Right ventricle myocardium inferior (tissue), 1 donor: ENCODE data around the gene BLNK. TPM values are rescaled to one million over a fixed set of nuclear protein-coding genes. Genes with fewer than 3 reads are reported as not detected.
"Not testable (repeated sequence)": the region's sequence is repeated elsewhere in the genome, so short reads cannot be mapped to it uniquely, and the experiment has no call there.

Experiments used
- ATAC-seq: fragments of 200-7000 bp; cut with Tn5 transposase; one replicate; pipeline ENCODE4 v1.9.1; 2020; ENCODE audit warnings: mild to moderate bottlenecking, moderate library complexity
- DNase-seq: peaks from one replicate; pipeline ENCODE4 v3.0.0; 2021; ENCODE audit errors: missing footprints
- intact Hi-C: fragments of 100-400 bp; cut with DNase I; formaldehyde crosslinking; loops from one replicate; pipeline ENCODE4 v1.11.0; 2022
- total RNA-seq: library from RNA; stranded (reverse); fragmentation: NEBNext Ultra II Directional; extraction: Animal tissue kit (Norgen Biotek cat#: 25700); gene quantifications from one replicate; pipeline ENCODE4 v1.2.1, GENCODE V29; 2021
- donor health status: DM: no; HTN: yes; CAD: no; lungs with severe emphysema.

BLNK gene
- total RNA-seq, 1 donor from 2014 or later = 1.4 TPM

DNA sequence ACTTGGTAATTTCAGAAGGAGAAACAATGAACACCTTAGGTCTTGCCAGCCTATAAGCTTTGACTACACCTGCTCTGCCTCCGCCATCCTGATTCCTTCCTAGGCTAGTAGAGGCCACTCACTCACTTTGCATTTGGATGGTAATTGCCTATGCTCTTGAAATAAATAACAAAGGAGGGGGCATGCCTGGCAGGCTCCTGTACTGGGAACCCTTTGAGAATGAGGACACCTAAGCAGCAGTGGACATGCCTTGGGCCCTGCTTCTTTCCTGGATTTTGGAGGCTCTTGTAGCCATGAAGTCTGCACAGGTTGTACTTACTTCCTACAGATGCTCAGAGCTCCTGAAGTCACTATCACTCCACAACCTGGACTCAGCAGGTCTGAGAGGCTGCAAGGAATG, 65.8 kb downstream of the BLNK start:
- intact Hi-C loops = no loop called here
- no peak for DNase-seq
- ATAC-seq = no peak

- ATAC-seq (no peak), DNase-seq (no peak)
- intact Hi-C loops = no loop called here
Observed at GRCh38 chr10:96201525-96201924, 69.8 kb downstream of the BLNK start.

DNA sequence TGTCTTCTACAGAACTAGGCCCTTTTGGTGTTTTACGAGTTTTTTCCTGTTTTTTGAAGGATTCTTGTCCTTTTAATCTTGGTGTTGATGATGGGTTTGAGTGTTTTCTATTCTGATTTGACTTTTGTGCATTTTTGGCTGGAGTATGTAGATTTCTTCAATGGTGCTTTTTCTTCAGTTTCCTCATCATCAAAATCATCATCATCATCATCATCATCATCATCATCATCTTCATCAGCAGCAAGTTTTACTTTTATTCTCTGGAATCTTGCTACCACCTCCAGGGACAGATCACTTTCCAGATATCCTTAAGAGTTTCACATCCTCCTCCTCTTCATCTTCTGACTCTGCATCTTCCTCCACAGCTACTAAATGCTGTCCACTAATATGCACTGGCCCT, 81.9 kb downstream of the BLNK start:
- intact Hi-C loops, DNase-seq, ATAC-seq: not testable (repeated sequence)

DNA sequence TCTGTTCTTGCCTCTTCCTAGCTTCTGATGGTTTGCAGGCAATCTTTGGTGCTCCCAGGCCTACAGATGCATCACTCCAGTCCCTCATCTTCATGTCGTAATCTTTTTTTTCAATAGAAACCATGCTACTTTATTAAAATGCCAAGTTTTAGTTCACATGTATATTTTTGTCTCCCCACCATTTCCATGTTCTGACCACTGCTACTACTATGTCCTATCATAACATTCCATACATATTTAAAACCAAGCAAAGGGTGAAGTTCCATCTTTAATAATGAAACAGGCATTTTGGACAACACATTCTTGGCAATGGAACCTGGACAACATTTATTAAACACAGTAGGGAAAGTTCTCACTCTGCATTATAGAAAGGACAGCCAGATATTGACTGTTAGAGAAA, 82.5 kb downstream of the BLNK start:
- ATAC-seq (no peak), DNase-seq (no peak)
- intact Hi-C loops = no loop called here

DNA sequence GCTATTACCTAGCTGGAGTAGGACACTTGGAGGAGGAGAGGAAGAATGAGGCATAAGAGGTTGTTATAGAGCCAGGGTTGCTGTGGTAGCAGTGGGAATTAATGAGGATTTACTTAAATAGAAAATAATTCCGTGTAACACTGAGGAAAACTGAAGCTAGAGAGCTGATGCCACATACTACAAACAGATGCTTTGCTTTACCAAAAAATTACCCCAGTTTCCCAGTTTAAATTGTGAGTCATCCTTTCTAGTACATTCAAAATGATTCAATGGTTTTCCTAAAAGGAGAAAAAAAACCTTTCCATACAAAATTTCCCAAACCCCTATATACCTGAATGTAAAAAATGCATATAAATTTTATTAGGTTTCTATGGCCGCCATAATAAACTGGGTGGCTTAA, 82.9 kb downstream of the BLNK start:
- intact Hi-C loops = no loop called here
- ATAC-seq = no peak

DNA sequence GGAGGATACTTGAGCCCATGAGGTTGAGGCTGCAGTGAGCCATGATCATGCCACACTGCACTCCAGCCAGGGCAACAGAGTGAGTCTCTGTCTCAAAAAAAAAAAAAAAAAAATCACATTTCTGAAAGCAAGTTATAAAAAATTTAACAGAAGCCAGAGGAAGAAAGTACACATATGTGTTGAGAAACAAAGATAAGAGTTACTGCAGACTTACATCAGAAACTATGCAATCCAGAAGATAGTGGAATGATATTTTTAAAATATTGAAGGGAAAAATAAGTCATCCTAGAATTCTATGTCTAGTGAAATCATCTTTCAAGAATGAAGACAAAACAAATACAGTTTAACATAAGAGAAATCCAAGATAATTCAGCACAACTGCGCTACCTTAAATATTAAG, 94.4 kb downstream of the BLNK start:
- DNase-seq = no peak
- intact Hi-C loops = no loop called here
- ATAC-seq = no peak

More for the DNA sequence above, 82.9 kb downstream of the BLNK start:
- DNase-seq = no peak

DNA sequence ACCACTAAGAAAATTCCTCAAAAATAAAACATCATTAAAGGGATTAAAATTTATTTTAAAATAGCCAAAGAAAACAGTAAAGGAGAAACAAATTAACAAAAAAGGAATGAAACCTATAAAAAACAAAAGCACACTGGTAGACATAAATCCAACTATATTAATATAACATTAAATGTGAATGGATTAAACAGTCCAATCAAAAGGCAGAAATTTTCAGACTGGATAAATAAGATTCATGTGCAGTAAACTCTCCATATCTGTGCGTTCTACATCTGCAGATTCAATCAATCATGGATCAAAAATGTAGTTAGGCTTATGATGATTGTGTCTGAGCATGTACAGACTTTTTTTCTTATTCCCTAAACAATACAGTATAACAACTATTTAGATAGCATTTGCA, 98.7 kb downstream of the BLNK start:
- intact Hi-C loops = no loop called here
- DNase-seq (no peak), ATAC-seq (no peak)

DNA sequence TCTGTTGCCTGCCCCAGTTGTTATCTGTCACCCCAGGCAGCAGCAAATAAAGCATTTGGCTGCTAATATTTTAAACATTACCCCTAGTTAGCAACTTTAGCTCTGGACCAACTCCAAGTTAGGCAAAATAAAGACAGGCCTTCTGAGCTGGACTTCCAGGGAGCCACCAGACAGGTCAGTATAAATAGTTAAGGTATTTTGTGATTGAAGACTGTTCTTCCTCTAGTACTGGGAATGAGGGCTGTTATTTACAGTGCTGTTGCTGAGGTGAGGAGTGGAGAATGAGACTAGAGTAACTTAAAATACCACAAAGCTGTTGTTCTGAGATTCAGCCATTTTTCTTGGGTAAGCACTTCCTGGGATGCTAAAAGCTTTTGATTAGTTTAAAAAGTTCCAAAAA, 101.1 kb downstream of the BLNK start:
- intact Hi-C loops = no loop called here
- ATAC-seq (no peak), DNase-seq (no peak)

GRCh38 chr10:96168546-96168945, 102.8 kb downstream of the BLNK start:
- intact Hi-C loops = no loop called here
- no peak for ATAC-seq
- DNase-seq = no peak

GRCh38 chr10:96165726-96166125, 105.6 kb downstream of the BLNK start:
- DNase-seq (no peak), ATAC-seq (no peak)
- intact Hi-C loops = no loop called here

DNA sequence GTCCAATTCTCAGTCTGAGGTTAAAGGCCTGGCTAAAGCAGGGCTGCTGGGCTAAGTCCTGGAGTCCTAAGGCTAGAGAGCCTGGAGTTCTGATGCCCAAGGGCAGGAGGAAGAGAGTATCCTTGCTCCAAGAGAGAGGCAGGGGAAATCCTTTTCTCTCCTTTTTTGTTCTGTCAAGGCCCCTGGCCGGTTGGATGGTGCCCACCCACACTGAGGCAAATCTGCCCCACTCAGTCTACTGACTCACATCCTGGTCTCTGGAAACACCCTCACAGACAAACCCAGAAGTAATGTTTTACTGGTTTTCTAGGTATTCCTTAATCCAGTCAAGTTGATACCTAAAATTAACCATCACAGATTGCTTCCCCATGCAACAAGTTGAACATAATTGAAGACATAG, 118.3 kb downstream of the BLNK start:
- DNase-seq = no peak
- intact Hi-C loops = no loop called here
- no peak for ATAC-seq

DNA sequence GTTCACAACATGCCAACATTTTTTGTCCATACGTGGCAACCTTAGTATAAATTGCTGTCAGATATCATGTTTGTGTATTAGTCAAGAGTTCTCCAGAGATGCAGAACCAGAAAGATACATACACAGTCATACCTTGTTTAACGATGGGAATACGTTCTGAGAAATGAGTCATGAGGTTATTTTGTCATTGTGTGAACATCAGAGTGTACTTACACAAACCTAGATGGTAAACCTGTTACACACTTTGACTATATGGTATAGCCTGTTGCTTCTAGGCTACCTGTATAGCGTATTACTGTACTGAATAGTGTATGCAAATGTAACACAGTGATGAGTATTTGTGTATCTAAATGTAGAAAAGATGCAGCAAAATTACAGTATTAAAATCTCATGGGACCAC, 118.9 kb downstream of the BLNK start:
- ATAC-seq (no peak), DNase-seq (no peak)
- intact Hi-C loops = no loop called here

Other genes starting within 250 kb of the BLNK start
- gene CCNJ, start 228.0 kb downstream of the BLNK start, total RNA-seq = 2.7 TPM
- gene ZNF518A, start 141.3 kb downstream of the BLNK start, total RNA-seq = 10.9 TPM
- gene DNTT, start 32.9 kb upstream of the BLNK start, total RNA-seq = not detected
- not detected for gene OPALIN, start 87.4 kb upstream of the BLNK start, total RNA-seq
- 10.8 TPM for gene TLL2, start 242.4 kb upstream of the BLNK start, total RNA-seq